GM21619 (cell line): ENCODE results near the gene CPLX4.

Source experiments
- ATAC-seq: cut with Tn5 transposase; IDR thresholded peaks from one replicate; pipeline ENCODE4 v1.9.1; 2021; ENCODE audit not compliant: unreplicated experiment

CPLX4 gene

DNA sequence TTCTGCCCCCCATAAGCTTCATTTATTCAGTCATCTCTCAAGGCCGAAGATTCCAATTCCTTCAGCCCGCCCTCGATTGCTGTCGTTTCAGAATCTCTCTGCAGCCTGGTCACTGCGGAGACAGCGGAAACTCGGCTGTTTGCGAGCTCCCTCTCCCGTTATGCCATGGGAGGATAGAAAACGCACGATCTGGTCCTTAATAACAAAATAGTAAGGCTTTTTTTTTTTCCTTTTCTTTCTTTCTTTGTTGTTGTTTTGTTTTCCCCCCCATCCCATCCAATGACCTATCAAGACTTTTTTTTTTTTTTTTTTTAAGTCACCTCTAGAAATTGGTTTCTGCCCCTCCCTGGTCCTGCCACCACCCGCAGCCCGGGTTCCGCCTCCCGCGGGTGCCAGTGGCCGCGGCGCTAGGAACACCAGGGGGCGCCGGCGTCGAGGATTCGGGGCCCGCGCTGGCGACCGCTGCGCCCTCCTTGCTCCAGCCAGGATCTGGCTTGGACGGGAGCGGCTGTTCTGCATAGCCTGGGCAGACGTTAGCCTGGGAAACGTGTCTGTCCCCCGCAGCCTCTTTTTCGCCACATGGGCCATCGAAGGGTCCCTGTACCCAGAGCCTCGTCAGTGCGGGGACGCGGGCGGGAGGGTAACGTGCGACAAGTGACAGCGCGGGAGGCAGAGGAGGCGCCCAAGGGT, 10.1 kb downstream of the CPLX4 start:
- ATAC-seq, result peak; percentile 94

- ATAC-seq, result no peak
Measured at GRCh38 chr18:59306640-59307039, 11.8 kb downstream of the CPLX4 start.

DNA sequence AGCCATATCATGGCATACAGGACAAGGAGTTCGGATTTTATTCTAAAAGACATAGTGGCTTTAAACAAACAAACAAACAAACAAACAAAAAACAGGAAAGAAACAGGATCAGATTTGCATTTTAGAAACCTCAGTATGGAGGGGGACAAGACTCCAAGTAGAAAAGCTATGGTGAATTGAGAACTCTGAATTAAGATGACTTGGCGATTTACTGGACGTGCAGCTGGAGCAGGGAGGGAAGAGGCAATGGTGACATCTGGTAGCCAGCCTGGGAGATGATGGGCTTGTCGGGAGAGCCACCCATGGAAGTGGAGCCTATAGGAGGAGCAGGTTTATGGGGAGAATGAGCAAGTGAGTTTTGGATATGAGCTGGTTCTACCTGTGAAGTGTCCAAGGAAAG, 13.2 kb downstream of the CPLX4 start:
- no peak for ATAC-seq

GRCh38 chr18:59303656-59304195, 14.7 kb downstream of the CPLX4 start:
- no peak for ATAC-seq

GRCh38 chr18:59303006-59303405, 15.4 kb downstream of the CPLX4 start:
- ATAC-seq, result no peak

GRCh38 chr18:59301929-59302328, 16.5 kb downstream of the CPLX4 start:
- no peak for ATAC-seq

GRCh38 chr18:59300676-59301285, 17.7 kb downstream of the CPLX4 start:
- no peak for ATAC-seq

DNA sequence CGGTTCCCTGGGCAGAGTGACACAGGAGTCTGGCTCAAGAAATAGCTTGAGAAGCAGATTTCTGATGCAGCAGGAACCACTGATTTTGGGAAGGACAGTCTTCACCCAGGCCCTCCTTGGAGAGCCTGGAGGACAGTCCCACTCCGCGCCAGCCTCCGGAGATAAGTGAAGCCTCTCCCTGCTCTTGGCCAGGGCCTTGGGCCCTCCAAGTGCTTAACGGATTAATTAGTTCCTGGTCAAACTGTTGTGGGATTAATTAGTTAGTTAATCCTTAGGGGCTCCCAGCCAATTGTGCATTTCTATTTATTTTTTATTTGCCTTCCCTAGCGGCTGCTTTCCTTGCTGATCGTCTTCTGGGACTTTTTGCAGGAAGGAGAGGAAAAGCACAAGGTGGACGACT, 19.6 kb downstream of the CPLX4 start:
- no peak for ATAC-seq

GRCh38 chr18:59293317-59293716, 25.1 kb downstream of the CPLX4 start:
- no peak for ATAC-seq

GRCh38 chr18:59286341-59286740, 32.1 kb downstream of the CPLX4 start:
- no peak for ATAC-seq

GRCh38 chr18:59282341-59282740, 36.1 kb downstream of the CPLX4 start:
- ATAC-seq, result no peak

DNA sequence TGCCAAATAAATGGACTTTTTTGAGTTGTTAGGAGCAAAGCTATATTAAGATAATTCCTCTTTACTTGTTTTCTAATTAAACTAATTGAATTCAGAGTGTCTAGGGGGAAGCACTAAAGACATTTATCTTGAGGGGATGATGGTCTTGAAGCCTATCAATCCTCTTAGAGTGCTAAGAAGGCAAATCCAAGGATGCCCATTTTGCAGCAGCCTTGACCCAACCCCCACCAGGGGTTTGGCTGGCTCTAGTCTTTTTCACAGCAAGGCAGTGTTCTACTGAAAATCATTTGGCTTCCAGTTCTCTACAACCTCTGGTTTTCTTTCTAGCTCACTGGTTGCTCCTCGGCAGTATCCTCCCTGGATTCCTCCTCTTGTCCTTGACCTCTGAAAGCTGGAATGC, 38.7 kb downstream of the CPLX4 start:
- ATAC-seq, result no peak

- no peak for ATAC-seq
Measured at GRCh38 chr18:59279193-59279592, 39.3 kb downstream of the CPLX4 start.

GRCh38 chr18:59278793-59279192, 39.7 kb downstream of the CPLX4 start:
- ATAC-seq, result no peak

DNA sequence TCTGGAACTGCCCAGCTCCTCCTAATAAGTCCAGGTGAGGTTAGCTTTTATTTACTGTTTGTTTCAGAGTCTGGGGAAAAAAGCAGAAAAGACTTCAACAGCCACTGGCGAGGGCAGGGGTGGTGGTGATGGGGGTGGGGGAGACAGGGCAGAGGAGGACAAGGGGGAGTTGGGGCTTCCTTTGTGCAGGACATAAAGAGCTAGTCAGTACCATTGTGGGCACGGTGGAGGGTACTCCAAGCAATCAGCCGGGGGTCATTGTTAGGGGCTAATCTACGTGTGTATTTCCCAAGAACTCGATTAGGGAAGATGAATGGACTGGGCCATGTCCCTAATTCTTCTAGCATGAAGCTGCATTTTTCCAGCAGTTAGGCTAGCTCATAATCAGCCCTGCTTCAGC, 42.4 kb downstream of the CPLX4 start:
- no peak for ATAC-seq

GRCh38 chr18:59275406-59275949, 43.0 kb downstream of the CPLX4 start:
- ATAC-seq, result no peak

- no peak for ATAC-seq
Measured at GRCh38 chr18:59274533-59274928, 43.9 kb downstream of the CPLX4 start.

GRCh38 chr18:59273759-59274532, 44.5 kb downstream of the CPLX4 start:
- ATAC-seq, result no peak

- no peak for ATAC-seq
Measured at GRCh38 chr18:59272891-59273758, 45.3 kb downstream of the CPLX4 start, which contains the start of gene RAX. RAX (minus strand) TSS chr18:59273454; CDS start chr18:59273206, 248 bp downstream.

DNA sequence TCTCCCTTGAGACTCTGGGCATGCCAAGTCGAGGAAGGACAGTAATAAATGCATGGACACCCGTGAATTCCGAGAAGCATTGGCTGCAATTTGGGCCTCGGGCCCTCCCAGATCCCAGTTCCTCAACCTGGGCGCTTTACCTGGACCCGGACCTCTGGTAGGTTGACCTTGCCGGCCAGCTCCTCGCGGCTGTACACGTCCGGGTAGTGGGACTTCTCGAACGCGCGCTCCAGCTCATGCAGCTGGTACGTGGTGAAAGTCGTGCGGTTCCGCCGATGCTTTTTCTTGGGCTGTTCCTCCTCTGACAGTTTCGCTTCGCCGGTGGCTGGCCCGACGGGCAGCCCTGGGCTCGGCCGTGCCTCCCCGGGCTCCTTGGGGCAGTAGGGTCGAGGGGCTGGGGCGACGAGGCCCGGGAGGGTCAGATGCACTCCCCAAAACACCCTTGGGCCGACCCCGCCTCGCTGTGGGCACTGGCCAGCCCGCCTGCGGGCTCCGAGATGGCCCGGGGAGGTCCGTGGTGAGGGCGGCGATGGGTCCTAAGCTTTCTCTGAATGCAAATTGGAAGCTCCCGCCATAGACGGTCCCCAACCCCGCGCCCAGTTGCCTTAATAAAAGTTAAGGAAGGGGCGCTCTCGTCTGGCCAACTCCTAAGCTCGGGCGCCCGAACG, 46.1 kb downstream of the CPLX4 start:
- ATAC-seq, result no peak
